Stimulated activated naive CD8-positive, alpha-beta T cell treated with anti-CD3 and anti-CD28 coated beads, Interleukin-15, Interleukin-2, amounts not matched to agents 100 ng/mL and 50 ng/mL, for 24 hours (primary cell): ENCODE results near the gene EGLN2.

Experiments
- H3K27ac Mint-ChIP-seq: one replicate; pipeline ENCODE4 v1.8.0; 2021; ENCODE audit warnings: mild to moderate bottlenecking, mixed read lengths
- H3K27me3 Mint-ChIP-seq: one replicate; pipeline ENCODE4 v1.8.0; 2021; ENCODE audit warnings: mixed read lengths
- H3K36me3 Mint-ChIP-seq: one replicate; pipeline ENCODE4 v1.8.0; 2021; ENCODE audit warnings: low read depth, mixed read lengths
- H3K4me1 Mint-ChIP-seq: one replicate; pipeline ENCODE4 v1.8.0; 2021; ENCODE audit warnings: low read depth, mixed read lengths
- H3K4me3 Mint-ChIP-seq: one replicate; pipeline ENCODE4 v1.8.0; 2021; ENCODE audit warnings: mild to moderate bottlenecking, mixed read lengths
- H3K9me3 Mint-ChIP-seq: one replicate; pipeline ENCODE4 v1.8.0; 2021; ENCODE audit warnings: mixed read lengths

Gene EGLN2

GRCh38 chr19:40798683-40799557, at the start of gene EGLN2:
Gene EGLN2, plus strand, starts transcription at chr19:40799191. Its CDS starts 1,382 bp downstream, at chr19:40800573.
- peaks cover 24% of the 10 kb centered on the region for H3K36me3 Mint-ChIP-seq
- peak within 1 kb of the TSS; percentile 95 for H3K4me3 Mint-ChIP-seq
- H3K9me3 Mint-ChIP-seq: no peaks in the 10 kb centered on the region

GRCh38 chr19:40750058-40750873, 48.7 kb upstream of the EGLN2 start, which contains the start of gene ACTMAP:
Gene ACTMAP, minus strand, starts transcription at chr19:40750477. Its CDS starts 674 bp downstream, at chr19:40749803.
- H3K4me1 Mint-ChIP-seq: peaks cover 50% of the 10 kb centered on the region
- H3K9me3 Mint-ChIP-seq: no peaks in the 10 kb centered on the region
- H3K36me3 Mint-ChIP-seq: peaks cover 31% of the 10 kb centered on the region
- H3K27ac Mint-ChIP-seq: peak within 1 kb of the TSS; percentile 98
- peak within 1 kb of the TSS; percentile 95 for H3K4me3 Mint-ChIP-seq
- no peaks in the 10 kb centered on the region for H3K27me3 Mint-ChIP-seq

More at GRCh38 chr19:40798683-40799557, at the start of gene EGLN2:
- H3K27me3 Mint-ChIP-seq: no peaks in the 10 kb centered on the region
- H3K27ac Mint-ChIP-seq: peak within 1 kb of the TSS; percentile 95
- peaks cover 56% of the 10 kb centered on the region for H3K4me1 Mint-ChIP-seq

- peaks cover 57% of the 10 kb centered on the region for H3K4me1 Mint-ChIP-seq
- H3K4me3 Mint-ChIP-seq: peak within 1 kb of the TSS; percentile 95
- H3K9me3 Mint-ChIP-seq: no peaks in the 10 kb centered on the region
- peaks cover 38% of the 10 kb centered on the region for H3K36me3 Mint-ChIP-seq
- peak within 1 kb of the TSS; percentile 98 for H3K27ac Mint-ChIP-seq
- no peaks in the 10 kb centered on the region for H3K27me3 Mint-ChIP-seq
These were observed 48.0 kb upstream of the EGLN2 start, which contains the start of gene SNRPA for GRCh38 chr19:40750874-40751537. Gene SNRPA, plus strand, starts transcription at chr19:40751203. Its CDS starts 206 bp downstream, at chr19:40751409.

- Mint-ChIP-seq H3K27ac (peak overlapping the region; percentile 98), H3K4me3 (peak overlapping the region; percentile 95), H3K4me1 (peaks cover 70% of the 10 kb centered on the region), H3K9me3 (no peaks in the 10 kb centered on the region), H3K27me3 (no peaks in the 10 kb centered on the region), H3K36me3 (peaks cover 49% of the 10 kb centered on the region)
These were observed 46.7 kb upstream of the EGLN2 start for GRCh38 chr19:40752257-40752781.

GRCh38 chr19:40754611-40755247, 44.3 kb upstream of the EGLN2 start:
- peak overlapping the region; percentile 87 for H3K4me3 Mint-ChIP-seq
- no peaks in the 10 kb centered on the region for H3K27me3 Mint-ChIP-seq
- peaks cover 66% of the 10 kb centered on the region for H3K36me3 Mint-ChIP-seq
- H3K4me1 Mint-ChIP-seq: peaks cover 74% of the 10 kb centered on the region
- no peaks in the 10 kb centered on the region for H3K9me3 Mint-ChIP-seq
- peak overlapping the region; percentile 99 for H3K27ac Mint-ChIP-seq

GRCh38 chr19:40755248-40755624, 43.8 kb upstream of the EGLN2 start:
- no peaks in the 10 kb centered on the region for H3K27me3 Mint-ChIP-seq
- no peaks in the 10 kb centered on the region for H3K9me3 Mint-ChIP-seq
- peaks cover 71% of the 10 kb centered on the region for H3K36me3 Mint-ChIP-seq
- H3K4me3 Mint-ChIP-seq: peak overlapping the region; percentile 87
- peak overlapping the region; percentile 99 for H3K27ac Mint-ChIP-seq
- H3K4me1 Mint-ChIP-seq: peaks cover 74% of the 10 kb centered on the region

- Mint-ChIP-seq H3K27me3 (no peaks in the 10 kb centered on the region), H3K9me3 (no peaks in the 10 kb centered on the region), H3K4me1 (peaks cover 74% of the 10 kb centered on the region), H3K4me3 (peak overlapping the region; percentile 87), H3K27ac (peak overlapping the region; percentile 99), H3K36me3 (peaks cover 77% of the 10 kb centered on the region)
These were observed 43.2 kb upstream of the EGLN2 start for GRCh38 chr19:40755791-40756190.

- no peaks in the 10 kb centered on the region for H3K27me3 Mint-ChIP-seq
- no peaks in the 10 kb centered on the region for H3K9me3 Mint-ChIP-seq
- peaks cover 77% of the 10 kb centered on the region for H3K36me3 Mint-ChIP-seq
- peaks cover 76% of the 10 kb centered on the region for H3K4me1 Mint-ChIP-seq
- peak overlapping the region; percentile 99 for H3K27ac Mint-ChIP-seq
- H3K4me3 Mint-ChIP-seq: peak overlapping the region; percentile 87
These were observed 42.4 kb upstream of the EGLN2 start for GRCh38 chr19:40756502-40757110.

GRCh38 chr19:40758491-40758890, 40.5 kb upstream of the EGLN2 start:
- H3K4me3 Mint-ChIP-seq: peak overlapping the region; percentile 6
- no peaks in the 10 kb centered on the region for H3K27me3 Mint-ChIP-seq
- peaks cover 80% of the 10 kb centered on the region for H3K36me3 Mint-ChIP-seq
- H3K9me3 Mint-ChIP-seq: no peaks in the 10 kb centered on the region
- peak overlapping the region; percentile 70 for H3K27ac Mint-ChIP-seq
- peaks cover 82% of the 10 kb centered on the region for H3K4me1 Mint-ChIP-seq

GRCh38 chr19:40759352-40759751, 39.6 kb upstream of the EGLN2 start:
- Mint-ChIP-seq H3K4me3 (no peak overlapping the region), H3K9me3 (no peaks in the 10 kb centered on the region), H3K36me3 (peaks cover 86% of the 10 kb centered on the region), H3K27ac (no peak overlapping the region), H3K4me1 (peaks cover 87% of the 10 kb centered on the region), H3K27me3 (no peaks in the 10 kb centered on the region)

- H3K27ac Mint-ChIP-seq: peak overlapping the region; percentile 95
- peak overlapping the region; percentile 51 for H3K4me3 Mint-ChIP-seq
- H3K27me3 Mint-ChIP-seq: no peaks in the 10 kb centered on the region
- H3K9me3 Mint-ChIP-seq: no peaks in the 10 kb centered on the region
- peaks cover 72% of the 10 kb centered on the region for H3K4me1 Mint-ChIP-seq
- H3K36me3 Mint-ChIP-seq: peaks cover 86% of the 10 kb centered on the region
These were observed 36.1 kb upstream of the EGLN2 start for GRCh38 chr19:40762754-40763470.

- Mint-ChIP-seq H3K9me3 (no peaks in the 10 kb centered on the region), H3K27me3 (no peaks in the 10 kb centered on the region), H3K27ac (peak overlapping the region; percentile 95), H3K4me3 (peak overlapping the region; percentile 44), H3K36me3 (peaks cover 81% of the 10 kb centered on the region), H3K4me1 (peaks cover 68% of the 10 kb centered on the region)
These were observed 35.5 kb upstream of the EGLN2 start for GRCh38 chr19:40763526-40763925.

GRCh38 chr19:40763963-40764362, 35.0 kb upstream of the EGLN2 start:
- Mint-ChIP-seq H3K27me3 (no peaks in the 10 kb centered on the region), H3K36me3 (peaks cover 83% of the 10 kb centered on the region), H3K27ac (peak overlapping the region; percentile 95), H3K4me3 (peak overlapping the region; percentile 71), H3K4me1 (peaks cover 70% of the 10 kb centered on the region), H3K9me3 (no peaks in the 10 kb centered on the region)
